GM18519 (cell line): ENCODE results near the gene ANKAR.
"Not testable (repeated sequence)": the region's sequence is repeated elsewhere in the genome, so short reads cannot be mapped to it uniquely, and the experiment has no call there.

Source experiments
- ATAC-seq: cut with Tn5 transposase; IDR thresholded peaks from one replicate; pipeline ENCODE4 v1.9.1; 2021; ENCODE audit warnings: mild to moderate bottlenecking, moderate library complexity; ENCODE audit not compliant: unreplicated experiment, low FRiP score

The ANKAR gene

GRCh38 chr2:189700681-189701080 is 26.2 kb downstream of the ANKAR start:
- no peak for ATAC-seq

GRCh38 chr2:189702071-189702470 is 27.6 kb downstream of the ANKAR start:
- no peak for ATAC-seq

GRCh38 chr2:189709501-189710221 is 35.2 kb downstream of the ANKAR start:
- ATAC-seq, result no peak

GRCh38 chr2:189717593-189717992 is 43.1 kb downstream of the ANKAR start:
- ATAC-seq, result not testable (repeated sequence)

- no peak for ATAC-seq
Observed at GRCh38 chr2:189719571-189719970, 45.1 kb downstream of the ANKAR start.

- ATAC-seq, result no peak
Observed at GRCh38 chr2:189723192-189723591, 48.7 kb downstream of the ANKAR start.
